Tibial nerve (tissue), 4 donors: Measurements from ENCODE around the gene AANAT. TPM values are rescaled to one million over a fixed set of nuclear protein-coding genes. Genes with fewer than 3 reads are reported as not detected.

Experiments
- DNase-seq, 2 donors: peaks; one replicate each; pipeline ENCODE4 v3.0.0-alpha.2; 2019; ENCODE audit warnings: low spot score in 2 of 2
- H3K27ac ChIP-seq, 4 donors: fragments of 200-600 bp; sonication (generic) in 3 of 4; one replicate each; pipeline ENCODE4 v1.5.1; 2017 to 2019; ENCODE audit warnings: mild to moderate bottlenecking in 1 of 4
- H3K27me3 ChIP-seq, 2 donors: fragments of 200-600 bp; sonication (generic) in 1 of 2; one replicate each; pipeline versions ENCODE4 v1.5.1 to v1.6.0; 2017 to 2019
- H3K36me3 ChIP-seq, 3 donors: fragments of 200-600 bp; sonication (generic); one replicate each; pipeline ENCODE4 v1.5.1; 2018 to 2019
- H3K4me1 ChIP-seq, 4 donors: fragments of 200-600 bp; sonication (generic) in 3 of 4; one replicate each; pipeline ENCODE4 v1.5.1; 2017 to 2019
- H3K4me3 ChIP-seq, 4 donors: fragments of 200-600 bp; sonication (generic) in 3 of 4; one replicate each; pipeline ENCODE4 v1.5.1; 2017 to 2019; ENCODE audit warnings: mild to moderate bottlenecking in 1 of 4, moderate library complexity in 1 of 4
- H3K9me3 ChIP-seq, 4 donors: fragments of 200-600 bp; sonication (generic) in 3 of 4; one replicate each; pipeline ENCODE4 v1.5.1; 2017 to 2019
- EP300 ChIP-seq, 2 donors: sonication (generic); formaldehyde crosslinking; IDR thresholded peaks; one replicate each; pipeline ENCODE4 v1.6.1; 2017; ENCODE audit warnings: antibody characterized with exemption in 2 of 2, mild to moderate bottlenecking in 1 of 2
- POLR2A ChIP-seq, 2 donors: fragments of 450-650 bp; IDR thresholded peaks; one replicate each; pipeline ENCODE4 v1.6.1; 2017; ENCODE audit warnings: antibody characterized with exemption in 2 of 2, mild to moderate bottlenecking in 2 of 2, moderate library complexity in 2 of 2
- WGBS, 2 donors: methylation state at CpG; one replicate each; pipeline ENCODE4 v1.1.5; 2018; 5-methylcytosine and 5-hydroxymethylcytosine counted together
- total RNA-seq, 4 donors: library from RNA; depleted of rRNA; stranded (reverse); fragments of >200 nt; gene quantifications; one replicate each; pipeline ENCODE4 v1.1.0, GENCODE V29; 2016
- TF ChIP-seq, protein P1 (sequence below), 5 experiments: fragments of 200-600 bp in 3 of 5; fragments of 450-650 bp in 2 of 5; sonication (generic) in 3 of 5; IDR thresholded peaks; one replicate each; pipeline ENCODE4 v1.5.1; 2016 to 2019; ENCODE audit warnings: antibody characterized with exemption in 5 of 5, mild to moderate bottlenecking in 3 of 5, moderate library complexity in 2 of 5

Gene AANAT
- total RNA-seq, 4 donors from 2014 or later: not detected

DNA sequence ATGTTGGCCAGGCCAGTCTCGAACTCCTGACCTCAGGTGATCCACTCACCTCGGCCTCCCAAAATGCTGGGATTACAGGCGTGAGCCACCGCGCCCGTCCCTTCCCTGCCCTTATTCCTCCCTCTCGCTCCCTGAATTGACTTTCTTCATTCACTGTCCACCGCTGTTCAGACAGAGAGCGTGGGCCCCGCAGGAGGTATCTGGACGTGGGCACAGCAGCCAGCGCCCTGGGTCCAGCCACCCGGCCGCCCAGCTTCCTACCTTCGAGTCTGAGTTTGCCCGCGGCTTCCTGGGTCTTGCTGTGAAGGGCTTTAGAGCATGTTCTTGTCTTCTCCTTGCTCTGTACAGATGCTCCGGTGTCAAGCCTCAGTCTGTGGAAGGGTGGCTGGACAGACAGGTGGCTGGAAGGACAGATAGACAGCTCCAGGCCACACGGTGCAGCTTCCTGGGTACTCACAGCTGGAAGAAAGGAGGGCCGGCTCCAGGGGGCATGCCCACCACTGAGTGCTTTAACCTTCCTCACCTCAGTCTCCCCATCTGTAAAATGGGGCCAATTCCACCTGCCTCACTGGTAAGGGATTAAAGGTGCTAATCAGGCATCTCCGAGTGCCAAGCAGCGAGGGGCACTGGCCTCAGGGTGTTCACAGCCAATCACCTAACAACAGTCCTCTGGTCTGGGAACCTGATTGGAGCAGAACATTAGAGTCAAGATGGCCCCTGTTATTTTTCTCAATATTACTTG lies 20.2 kb downstream of the AANAT start:
- peaks cover 0 to 26% (median 9%) of the 10 kb centered on the region in 4 donors for H3K4me1 ChIP-seq
- WGBS, 2 donors: 92 to 95% methylated on average over 22 of the region's 22 CpGs
- TF ChIP-seq POLR2A (IDR thresholded peaks at IDR 0.05): no peak
- TF ChIP-seq, protein P1, sequence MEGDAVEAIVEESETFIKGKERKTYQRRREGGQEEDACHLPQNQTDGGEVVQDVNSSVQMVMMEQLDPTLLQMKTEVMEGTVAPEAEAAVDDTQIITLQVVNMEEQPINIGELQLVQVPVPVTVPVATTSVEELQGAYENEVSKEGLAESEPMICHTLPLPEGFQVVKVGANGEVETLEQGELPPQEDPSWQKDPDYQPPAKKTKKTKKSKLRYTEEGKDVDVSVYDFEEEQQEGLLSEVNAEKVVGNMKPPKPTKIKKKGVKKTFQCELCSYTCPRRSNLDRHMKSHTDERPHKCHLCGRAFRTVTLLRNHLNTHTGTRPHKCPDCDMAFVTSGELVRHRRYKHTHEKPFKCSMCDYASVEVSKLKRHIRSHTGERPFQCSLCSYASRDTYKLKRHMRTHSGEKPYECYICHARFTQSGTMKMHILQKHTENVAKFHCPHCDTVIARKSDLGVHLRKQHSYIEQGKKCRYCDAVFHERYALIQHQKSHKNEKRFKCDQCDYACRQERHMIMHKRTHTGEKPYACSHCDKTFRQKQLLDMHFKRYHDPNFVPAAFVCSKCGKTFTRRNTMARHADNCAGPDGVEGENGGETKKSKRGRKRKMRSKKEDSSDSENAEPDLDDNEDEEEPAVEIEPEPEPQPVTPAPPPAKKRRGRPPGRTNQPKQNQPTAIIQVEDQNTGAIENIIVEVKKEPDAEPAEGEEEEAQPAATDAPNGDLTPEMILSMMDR (IDR thresholded peaks at IDR 0.05): no peak
- no peak for TF ChIP-seq EP300 (IDR thresholded peaks at IDR 0.05)
- H3K9me3 ChIP-seq: no peaks in the 10 kb centered on the region
- no peak for DNase-seq
- H3K27ac ChIP-seq: peak overlapping the region in 1 of 4 donors; percentile 37
- H3K36me3 ChIP-seq: peaks cover 0 to 6% (median 0%) of the 10 kb centered on the region in 3 donors
- no peaks in the 10 kb centered on the region for H3K27me3 ChIP-seq
- no peak overlapping the region for H3K4me3 ChIP-seq

DNA sequence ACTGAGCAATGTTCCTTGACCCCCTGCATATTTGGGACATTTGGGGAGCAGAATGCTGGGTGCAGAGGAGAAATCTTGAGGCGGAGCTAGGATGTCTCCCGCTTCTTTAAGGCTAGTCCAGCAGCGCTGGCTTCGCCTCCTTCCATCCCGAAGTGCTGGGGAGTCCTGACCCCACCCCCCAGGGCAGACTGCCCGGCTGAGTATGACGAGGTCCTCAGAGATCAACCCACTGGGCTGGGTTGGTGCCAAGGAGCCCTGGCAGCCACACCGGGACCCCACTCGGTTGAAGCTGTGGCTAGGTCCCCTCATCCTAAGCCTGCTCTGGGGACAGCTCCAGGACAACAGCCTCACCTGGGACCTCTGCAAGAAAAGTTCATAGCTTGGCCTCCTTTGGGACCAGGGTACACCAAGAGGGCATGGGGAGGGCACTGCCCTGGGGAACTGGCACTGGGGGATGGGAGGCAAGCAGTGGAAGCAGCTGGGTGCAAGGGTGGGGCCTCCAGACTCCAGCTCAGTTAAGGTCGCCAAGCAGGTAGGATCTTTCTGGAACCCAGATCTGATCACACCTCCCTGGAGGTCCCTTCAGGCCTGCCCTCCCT lies 22.8 kb downstream of the AANAT start:
- H3K4me1 ChIP-seq: peaks cover 0 to 43% (median 27%) of the 10 kb centered on the region in 4 donors
- no peaks in the 10 kb centered on the region for H3K9me3 ChIP-seq
- DNase-seq: no peak
- 64 to 72% methylated on average over 6 to 10 of the region's 10 CpGs for WGBS, 2 donors
- H3K36me3 ChIP-seq: peaks cover 0 to 6% (median 0%) of the 10 kb centered on the region in 3 donors
- peak overlapping the region in 3 of 4 donors; percentile 53 to 93 (median 89) for H3K27ac ChIP-seq
- no peak overlapping the region for H3K4me3 ChIP-seq
- TF ChIP-seq EP300 (IDR thresholded peaks at IDR 0.05) (no peak), POLR2A (IDR thresholded peaks at IDR 0.05) (no peak)
- TF ChIP-seq, protein P1 (IDR thresholded peaks at IDR 0.05): no peak
- H3K27me3 ChIP-seq: no peaks in the 10 kb centered on the region

DNA sequence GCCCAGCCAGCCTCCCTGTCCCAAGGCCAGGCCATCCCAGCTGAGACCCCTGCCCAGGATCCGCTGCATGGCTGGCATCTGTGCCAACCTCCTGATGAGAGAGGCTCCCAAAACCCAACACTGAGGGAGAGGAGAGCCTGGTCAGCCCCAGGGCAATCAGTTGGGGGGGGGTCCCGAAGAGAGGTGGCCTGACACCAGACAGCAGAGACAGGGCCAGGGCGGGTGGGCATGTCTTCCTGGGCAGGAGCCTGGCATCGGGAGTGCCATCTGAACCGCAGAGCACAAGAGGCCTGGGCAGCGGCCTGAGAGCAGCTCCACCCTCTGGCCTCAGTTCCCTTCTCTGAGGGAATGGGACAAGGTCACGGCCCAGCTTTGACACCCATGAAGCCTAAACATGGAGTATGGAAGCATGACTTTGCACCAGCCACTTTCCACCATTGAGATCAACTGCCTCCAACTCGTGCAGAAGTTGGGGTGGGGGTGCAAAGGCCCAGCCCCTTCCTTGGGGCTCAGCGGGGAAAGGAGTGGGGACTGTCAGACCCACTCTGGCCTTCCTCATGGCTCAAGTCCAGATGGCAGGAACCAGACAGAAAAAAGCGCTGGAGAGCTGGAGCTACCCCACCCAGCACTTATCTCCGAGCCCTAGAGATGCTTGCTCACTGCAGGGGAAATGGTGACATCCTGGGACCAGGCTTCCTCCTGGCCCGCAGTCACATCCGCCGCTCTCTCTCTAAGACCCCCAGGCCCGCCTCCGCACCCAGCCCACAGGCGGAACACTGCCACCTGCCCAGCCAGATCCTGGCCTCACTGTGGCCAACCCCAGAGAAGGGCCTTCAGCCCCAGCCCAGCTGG lies 24.1 kb downstream of the AANAT start:
- peak overlapping the region in 3 of 4 donors; percentile 82 to 93 (median 89) for H3K27ac ChIP-seq
- 84 to 87% methylated on average over 12 to 16 of the region's 17 CpGs for WGBS, 2 donors
- no peaks in the 10 kb centered on the region for H3K27me3 ChIP-seq
- TF ChIP-seq EP300 (IDR thresholded peaks at IDR 0.05): no peak
- TF ChIP-seq, protein P1 (IDR thresholded peaks at IDR 0.05): no peak
- TF ChIP-seq POLR2A (IDR thresholded peaks at IDR 0.05): no peak
- peaks cover 0 to 6% (median 0%) of the 10 kb centered on the region in 3 donors for H3K36me3 ChIP-seq
- peaks cover 0 to 43% (median 31%) of the 10 kb centered on the region in 4 donors for H3K4me1 ChIP-seq
- DNase-seq: no peak
- H3K4me3 ChIP-seq: no peak overlapping the region
- H3K9me3 ChIP-seq: no peaks in the 10 kb centered on the region

DNA sequence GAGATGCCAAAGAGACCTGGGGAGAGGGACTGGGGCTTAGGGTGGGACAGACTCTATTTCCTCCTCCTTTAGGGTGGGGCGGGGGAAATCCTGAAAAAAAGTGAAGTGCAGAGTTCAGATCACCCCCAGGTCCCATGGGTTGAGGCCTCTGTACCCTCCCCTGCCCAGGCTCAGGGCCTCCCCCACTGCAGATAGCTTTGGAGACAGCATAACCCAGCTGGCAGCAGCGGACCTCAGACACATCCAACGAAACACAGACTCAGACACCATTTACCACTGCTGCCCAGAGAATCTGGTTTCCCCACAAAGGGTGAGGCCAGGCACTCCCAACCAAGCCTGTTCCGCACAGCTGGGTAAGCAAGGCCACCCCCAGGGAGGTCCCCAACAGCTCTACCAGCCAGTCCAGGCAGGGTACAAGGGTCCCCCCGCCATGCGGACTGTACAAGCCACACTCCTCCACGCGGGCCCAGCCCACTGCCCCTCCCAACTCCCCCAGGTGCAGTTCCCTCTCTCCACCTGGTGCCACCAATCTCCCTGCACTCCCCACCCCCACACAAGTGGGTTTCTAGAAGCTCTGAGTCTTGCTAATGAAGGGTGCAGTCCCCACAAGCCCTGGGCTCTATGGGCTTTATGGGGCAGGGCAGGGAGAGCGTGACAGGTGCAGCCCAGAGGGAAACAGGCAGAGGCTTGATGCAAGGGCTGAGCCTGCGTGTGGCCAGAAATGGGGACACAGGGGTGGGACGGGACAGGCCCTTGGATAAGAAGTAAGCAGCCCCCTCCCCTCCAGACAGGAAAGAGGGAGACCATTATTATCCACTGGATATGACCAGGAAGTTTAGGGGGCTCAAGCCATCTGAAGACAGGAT lies 25.0 kb downstream of the AANAT start:
- peaks cover 0 to 47% (median 34%) of the 10 kb centered on the region in 4 donors for H3K4me1 ChIP-seq
- H3K36me3 ChIP-seq: peaks cover 0 to 5% (median 0%) of the 10 kb centered on the region in 3 donors
- H3K27me3 ChIP-seq: no peaks in the 10 kb centered on the region
- H3K9me3 ChIP-seq: no peaks in the 10 kb centered on the region
- 74 to 75% methylated on average over 11 of the region's 11 CpGs for WGBS, 2 donors
- TF ChIP-seq, protein P1 (IDR thresholded peaks at IDR 0.05): no peak
- no peak for TF ChIP-seq EP300 (IDR thresholded peaks at IDR 0.05)
- no peak for TF ChIP-seq POLR2A (IDR thresholded peaks at IDR 0.05)
- H3K27ac ChIP-seq: peak overlapping the region; percentile 20 to 93 (median 86)
- DNase-seq: no peak
- H3K4me3 ChIP-seq: peak overlapping the region in 2 of 4 donors; percentile 23 to 29
